Testis (tissue), 2 donors: ENCODE results near the gene DPYD.

Experiments
- POLR2A ChIP-seq: fragments of 450-650 bp; IDR thresholded peaks from one replicate; pipeline ENCODE4 v1.6.1; 2017; ENCODE audit warnings: antibody characterized with exemption, mild to moderate bottlenecking, moderate library complexity
- TF ChIP-seq, protein P1 (sequence below), 3 experiments: fragments of 450-650 bp in 2 of 3; fragments of 200-600 bp in 1 of 3; sonication (generic) in 1 of 3; IDR thresholded peaks; one replicate each; pipeline ENCODE4 v1.5.1; 2016 to 2019; ENCODE audit warnings: antibody characterized with exemption in 3 of 3, mild to moderate bottlenecking in 2 of 3, moderate library complexity in 1 of 3

- TF ChIP-seq, protein P1, sequence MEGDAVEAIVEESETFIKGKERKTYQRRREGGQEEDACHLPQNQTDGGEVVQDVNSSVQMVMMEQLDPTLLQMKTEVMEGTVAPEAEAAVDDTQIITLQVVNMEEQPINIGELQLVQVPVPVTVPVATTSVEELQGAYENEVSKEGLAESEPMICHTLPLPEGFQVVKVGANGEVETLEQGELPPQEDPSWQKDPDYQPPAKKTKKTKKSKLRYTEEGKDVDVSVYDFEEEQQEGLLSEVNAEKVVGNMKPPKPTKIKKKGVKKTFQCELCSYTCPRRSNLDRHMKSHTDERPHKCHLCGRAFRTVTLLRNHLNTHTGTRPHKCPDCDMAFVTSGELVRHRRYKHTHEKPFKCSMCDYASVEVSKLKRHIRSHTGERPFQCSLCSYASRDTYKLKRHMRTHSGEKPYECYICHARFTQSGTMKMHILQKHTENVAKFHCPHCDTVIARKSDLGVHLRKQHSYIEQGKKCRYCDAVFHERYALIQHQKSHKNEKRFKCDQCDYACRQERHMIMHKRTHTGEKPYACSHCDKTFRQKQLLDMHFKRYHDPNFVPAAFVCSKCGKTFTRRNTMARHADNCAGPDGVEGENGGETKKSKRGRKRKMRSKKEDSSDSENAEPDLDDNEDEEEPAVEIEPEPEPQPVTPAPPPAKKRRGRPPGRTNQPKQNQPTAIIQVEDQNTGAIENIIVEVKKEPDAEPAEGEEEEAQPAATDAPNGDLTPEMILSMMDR (IDR thresholded peaks at IDR 0.05): no peak
- no peak for TF ChIP-seq POLR2A
These were observed 175.9 kb downstream of the DPYD start for GRCh38 chr1:97744977-97745376.
